CD4-positive, alpha-beta T cell treated with Interleukin-15 for 4 hours (primary cell): ENCODE data around the gene ABHD6.
A peak's percentile ranks its signal among the peaks of the same experiment; 100 is the strongest.
"Not testable (repeated sequence)": the region's sequence is repeated elsewhere in the genome, so short reads cannot be mapped to it uniquely, and the experiment has no call there.

Experiments used
- DNase-seq: peaks from one replicate; pipeline ENCODE4 v3.0.0-alpha.2; 2020; ENCODE audit warnings: low spot score

ABHD6 gene

DNA sequence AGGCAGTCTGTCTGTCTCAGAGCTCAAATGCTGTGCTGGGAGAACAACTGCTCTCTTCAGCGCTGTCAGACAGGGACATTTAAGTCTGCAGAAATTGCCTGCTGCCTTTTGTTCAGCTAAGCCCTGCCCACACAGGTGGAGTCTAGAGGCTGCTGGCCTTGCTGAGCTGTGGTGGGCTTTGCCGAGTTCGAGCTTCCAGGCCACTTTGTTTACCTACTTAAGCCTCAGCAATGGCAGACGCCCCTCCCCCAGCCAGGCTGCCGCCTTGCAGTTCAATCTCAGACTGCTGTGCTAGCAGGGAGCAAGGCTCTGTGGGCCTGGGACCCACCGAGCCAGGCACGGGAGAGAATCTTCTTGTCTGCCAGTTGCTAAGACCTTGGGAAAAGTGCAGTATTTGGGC, 43.5 kb downstream of the ABHD6 start:
- DNase-seq, result no peak

DNA sequence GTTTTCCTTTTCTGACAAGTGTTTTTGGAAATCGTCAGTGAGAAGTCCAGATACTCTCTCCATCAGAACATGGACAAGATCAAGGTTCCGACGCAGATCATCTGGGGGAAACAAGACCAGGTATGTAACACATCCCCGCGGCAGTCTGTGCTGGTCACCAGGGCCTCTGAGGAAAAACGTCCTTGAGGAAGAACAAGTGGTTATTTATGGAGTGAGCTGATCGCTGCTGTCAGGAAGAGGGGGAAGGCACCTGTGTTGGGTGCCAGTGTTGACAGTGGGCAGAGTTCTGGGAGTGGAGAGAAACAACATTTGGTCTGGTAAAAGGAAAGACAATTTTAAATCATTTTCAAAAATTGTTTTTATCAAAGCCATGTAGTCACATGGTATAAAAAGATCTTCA, 47.7 kb downstream of the ABHD6 start:
- DNase-seq, result no peak

- no peak for DNase-seq
These were observed 49.8 kb downstream of the ABHD6 start for GRCh38 chr3:58287354-58287753.

- no peak for DNase-seq
These were observed 50.6 kb downstream of the ABHD6 start for GRCh38 chr3:58288011-58288728.

DNA sequence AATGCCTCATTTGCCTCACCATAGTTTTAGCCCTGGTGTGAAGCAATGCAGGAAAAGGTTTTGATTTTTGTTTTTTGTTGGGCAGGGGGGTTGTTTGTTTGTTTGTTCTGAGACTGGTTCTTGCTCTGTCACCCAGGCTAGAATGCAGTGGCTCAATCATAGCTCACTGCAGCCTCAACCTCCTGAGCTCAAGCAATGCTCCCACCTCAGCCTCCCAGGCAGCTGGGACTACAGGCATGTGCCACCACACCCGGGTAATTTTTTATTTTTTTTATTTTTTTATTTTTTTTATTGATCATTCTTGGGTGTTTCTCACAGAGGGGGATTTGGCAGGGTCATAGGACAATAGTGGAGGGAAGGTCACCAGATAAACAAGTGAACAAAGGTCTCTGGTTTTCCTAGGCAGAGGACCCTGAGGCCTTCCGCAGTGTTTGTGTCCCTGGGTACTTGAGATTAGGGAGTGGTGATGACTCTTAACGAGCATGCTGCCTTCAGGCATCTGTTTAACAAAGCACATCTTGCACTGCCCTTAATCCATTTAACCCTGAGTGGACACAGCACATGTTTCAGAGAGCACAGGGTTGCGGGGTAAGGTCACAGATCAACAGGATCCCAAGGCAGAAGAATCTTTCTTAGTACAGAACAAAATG, 51.5 kb downstream of the ABHD6 start:
- DNase-seq, result not testable (repeated sequence)

DNA sequence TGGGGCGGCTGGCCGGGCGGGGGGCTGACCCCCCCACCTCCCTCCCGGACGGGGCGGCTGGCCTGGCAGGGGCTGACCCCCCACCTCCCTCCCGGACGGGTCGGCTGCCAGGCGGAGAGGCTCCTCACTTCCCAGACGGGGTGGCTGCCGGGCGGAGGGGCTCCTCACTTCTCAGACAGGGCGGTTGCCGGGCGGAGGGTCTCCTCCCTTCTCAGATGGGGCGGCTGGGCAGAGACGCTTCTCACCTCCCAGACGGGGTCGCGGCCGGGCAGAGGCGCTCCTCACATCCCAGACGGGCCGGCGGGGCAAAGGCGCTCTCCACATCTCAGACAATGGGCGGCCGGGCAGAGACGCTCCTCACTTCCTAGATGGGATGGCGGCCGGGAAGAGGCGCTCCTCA, 52.9 kb downstream of the ABHD6 start:
- not testable (repeated sequence) for DNase-seq

DNA sequence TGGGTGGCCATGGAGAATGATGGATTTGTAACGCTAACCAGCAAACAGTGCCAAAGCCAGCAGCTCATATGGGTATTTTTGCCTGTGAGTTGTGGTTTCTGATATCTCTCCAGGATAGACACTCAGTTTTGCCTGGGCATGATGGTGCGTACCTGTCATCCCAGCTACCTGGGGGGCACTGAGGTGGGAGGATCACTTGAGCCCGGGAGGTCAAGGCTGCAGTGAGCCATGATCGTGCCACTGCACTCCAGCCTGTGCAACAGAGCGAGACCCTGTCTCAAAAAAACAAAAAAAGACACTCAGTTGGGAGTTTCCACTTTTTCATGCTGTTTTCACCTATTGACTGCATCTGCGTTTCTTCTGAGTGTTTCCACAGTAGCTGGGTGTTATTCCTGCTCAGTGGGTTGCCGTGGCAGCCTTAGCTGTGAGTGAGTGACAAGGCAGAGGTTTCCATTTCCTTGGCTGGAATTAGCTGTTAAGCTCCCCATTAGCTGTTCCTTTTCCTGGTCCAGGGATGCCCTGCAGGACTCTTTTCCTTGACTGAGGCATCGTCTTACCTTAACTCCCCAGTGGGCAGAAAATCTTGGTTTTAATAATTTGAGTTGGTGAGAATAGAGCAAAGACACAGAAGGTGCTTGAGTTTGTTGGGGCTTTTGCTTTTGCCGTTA, 54.2 kb downstream of the ABHD6 start:
- DNase-seq, result no peak

GRCh38 chr3:58292866-58293265, 55.3 kb downstream of the ABHD6 start:
- DNase-seq, result no peak

- no peak for DNase-seq
These were observed 55.9 kb downstream of the ABHD6 start for GRCh38 chr3:58293516-58293915.

GRCh38 chr3:58296269-58296668, 58.7 kb downstream of the ABHD6 start:
- no peak for DNase-seq

- DNase-seq, result no peak
These were observed 59.3 kb downstream of the ABHD6 start for GRCh38 chr3:58296843-58297242.

DNA sequence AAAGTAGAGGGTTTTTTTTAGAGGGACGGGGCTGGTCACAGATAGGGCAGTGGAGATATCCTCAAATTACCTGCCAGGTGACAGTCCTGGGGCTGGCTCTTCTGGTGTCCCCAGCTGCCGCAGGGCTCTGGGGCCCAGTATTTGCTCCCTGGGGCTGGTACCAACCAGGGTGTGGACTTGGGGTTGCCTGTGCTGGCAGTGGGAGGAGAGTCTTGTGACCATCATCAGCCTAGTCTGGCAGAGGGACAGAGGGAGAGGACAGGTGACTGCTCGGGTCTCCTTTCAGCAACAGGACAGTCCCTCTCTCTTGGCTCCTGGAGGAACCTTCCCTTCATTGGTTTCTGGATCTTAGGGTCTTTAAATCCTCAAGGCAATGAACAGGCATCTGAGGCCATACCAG, 60.6 kb downstream of the ABHD6 start:
- no peak for DNase-seq

- DNase-seq, result no peak
These were observed 61.5 kb downstream of the ABHD6 start for GRCh38 chr3:58299075-58299474.

DNA sequence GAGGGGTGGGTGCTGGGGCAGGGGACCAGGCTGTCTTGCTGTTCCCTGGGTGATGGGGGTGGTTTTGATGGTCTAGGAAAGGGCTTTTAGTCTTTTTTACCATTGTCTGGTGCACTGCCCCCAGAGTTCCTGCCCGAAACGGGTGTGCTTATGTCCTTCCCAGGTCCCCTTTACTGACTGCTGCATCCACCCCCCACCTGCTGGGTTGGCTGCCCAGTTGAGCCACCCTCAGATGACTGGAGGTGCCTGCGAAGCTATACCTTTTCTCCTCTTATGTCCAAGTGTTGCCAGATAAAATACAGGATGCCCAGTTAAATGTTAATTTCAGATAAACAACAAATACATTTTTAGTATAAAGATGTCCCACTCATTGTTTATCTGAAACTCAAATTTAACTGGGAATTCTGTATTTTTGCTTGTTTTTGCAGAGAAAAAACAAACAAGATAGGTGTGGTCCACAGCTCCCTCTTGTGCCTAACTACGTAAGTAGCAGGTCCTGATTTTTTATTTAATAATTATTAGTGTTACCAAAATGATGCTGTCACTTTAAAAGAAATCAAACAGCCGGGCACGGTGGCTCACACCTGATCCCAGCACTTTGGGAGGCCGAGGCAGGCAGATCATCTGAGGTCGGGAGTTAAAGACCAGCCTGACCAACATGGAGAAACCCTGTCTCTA, 62.4 kb downstream of the ABHD6 start:
- DNase-seq, result no peak

DNA sequence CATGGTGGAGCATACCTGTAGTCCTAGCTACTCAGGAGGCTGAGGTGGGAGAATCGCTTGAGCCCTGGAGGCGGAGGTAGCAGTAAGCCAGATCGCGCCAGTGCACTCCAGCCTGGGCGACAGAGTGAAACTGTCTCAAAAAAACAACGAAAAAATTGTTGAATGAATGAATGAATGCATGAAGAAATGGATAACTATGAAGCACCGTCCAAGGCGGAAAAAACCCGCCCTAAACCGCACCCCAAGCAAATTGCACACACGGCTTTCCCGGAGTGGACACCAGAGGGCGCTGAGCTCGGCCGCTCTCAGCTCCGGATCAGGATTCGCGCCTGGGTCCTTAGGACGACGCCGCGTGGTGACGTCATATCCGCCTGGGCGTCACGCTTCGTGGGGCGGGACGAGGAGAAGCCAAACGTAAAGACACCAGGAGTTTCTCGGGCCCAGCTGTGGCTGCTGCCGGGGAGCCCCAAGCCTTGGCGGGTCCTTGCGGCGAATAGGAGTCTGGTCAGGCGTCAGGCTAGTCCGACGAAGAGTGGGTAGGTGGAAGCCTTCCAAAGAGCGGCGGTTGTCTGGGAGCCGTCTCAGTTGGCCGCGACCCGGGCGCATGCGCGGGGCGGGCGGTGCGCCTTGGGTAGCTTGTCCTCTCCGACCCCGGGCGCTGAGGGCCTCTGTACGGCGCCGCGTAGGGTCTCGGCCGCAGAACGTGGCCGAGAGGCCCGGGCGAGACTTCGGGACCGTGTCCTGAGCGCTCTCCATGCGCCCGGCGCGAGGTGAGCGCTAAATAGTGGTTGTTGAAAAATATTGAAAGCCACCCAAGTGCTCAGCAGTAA, 68.5 kb downstream of the ABHD6 start, which contains the start of the genes HTD2 and RPP14:
Gene HTD2 (plus strand): TSS at position 639 of the 830 bp plus-strand sequence. CDS start 11,094 bp downstream, outside the sequence.
Gene RPP14 (plus strand): TSS at position 364 of the 830 bp plus-strand sequence. CDS start 4,085 bp downstream, outside the sequence.
- DNase-seq, result peak; percentile 98

GRCh38 chr3:58307639-58308215, 70.1 kb downstream of the ABHD6 start:
- peak; percentile 58 for DNase-seq

DNA sequence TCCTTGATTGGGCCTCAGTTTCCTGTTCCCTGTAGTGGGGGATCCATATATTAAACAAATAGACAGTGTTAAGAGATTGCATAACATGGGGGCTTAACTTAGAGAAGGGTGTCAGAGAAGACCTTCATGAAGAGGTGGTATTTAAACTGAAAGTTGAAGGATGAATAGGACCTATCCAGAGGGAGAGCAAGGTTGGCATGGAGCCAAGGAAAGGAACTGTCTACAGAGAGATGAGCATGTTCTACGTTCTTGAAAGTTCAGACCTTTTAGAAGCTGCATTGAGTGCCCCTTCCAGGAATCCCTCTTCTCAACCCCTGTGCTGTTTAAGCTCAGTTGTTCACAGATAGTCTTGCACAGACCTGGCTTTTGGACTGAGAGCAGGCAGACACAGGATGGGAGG, 71.1 kb downstream of the ABHD6 start:
- DNase-seq, result no peak

DNA sequence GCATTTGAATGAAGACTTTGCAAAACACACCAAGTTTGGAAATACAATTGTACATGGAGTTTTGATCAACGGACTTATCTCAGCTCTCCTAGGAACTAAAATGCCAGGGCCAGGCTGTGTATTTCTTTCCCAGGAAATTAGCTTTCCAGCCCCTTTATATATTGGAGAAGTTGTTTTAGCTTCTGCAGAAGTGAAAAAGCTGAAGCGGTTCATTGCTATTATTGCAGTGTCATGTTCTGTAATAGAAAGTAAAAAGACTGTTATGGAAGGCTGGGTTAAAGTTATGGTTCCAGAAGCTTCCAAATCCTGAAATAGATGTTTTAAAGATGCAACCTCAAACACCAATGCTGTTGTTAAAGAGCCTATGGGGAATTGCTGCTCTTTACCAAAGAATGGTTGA, 80.2 kb downstream of the ABHD6 start:
- no peak for DNase-seq

- no peak for DNase-seq
These were observed 84.2 kb downstream of the ABHD6 start for GRCh38 chr3:58321791-58322190.

GRCh38 chr3:58322793-58323192, 85.2 kb downstream of the ABHD6 start:
- DNase-seq, result no peak
